ACC112 (cell line): ENCODE data around the gene TFF2.

Source experiments
- H2AFZ ChIP-seq: fragments of 200-600 bp; sonication (generic); one replicate; pipeline ENCODE4 v1.6.0; 2017; ENCODE audit warnings: antibody characterized with exemption, low read length; ENCODE audit not compliant: unreplicated experiment
- H3K27ac ChIP-seq: fragments of 200-600 bp; sonication (generic); 2 replicates; pipeline ENCODE4 v1.5.1; 2014; ENCODE audit warnings: low read depth, mild to moderate bottlenecking, antibody characterized with exemption, low read length, moderate library complexity
- H3K27me3 ChIP-seq: fragments of 200-600 bp; sonication (generic); 2 replicates; pipeline ENCODE4 v1.6.1; 2014; ENCODE audit warnings: mild to moderate bottlenecking, antibody characterized with exemption, low read length, moderate library complexity, mixed read lengths; ENCODE audit not compliant: insufficient read depth
- H3K36me3 ChIP-seq: fragments of 200-600 bp; sonication (generic); 2 replicates; pipeline ENCODE4 v1.6.1; 2016; ENCODE audit warnings: mild to moderate bottlenecking, antibody characterized with exemption, low read length, moderate library complexity, mixed read lengths; ENCODE audit not compliant: insufficient read depth
- H3K4me1 ChIP-seq: fragments of 200-600 bp; sonication (generic); one replicate; pipeline ENCODE4 v1.6.1; 2016; ENCODE audit warnings: low read length, mixed read lengths; ENCODE audit not compliant: insufficient read depth, unreplicated experiment, control insufficient read depth
- H3K4me3 ChIP-seq: fragments of 200-600 bp; sonication (generic); 2 replicates; pipeline ENCODE4 v1.5.1; 2014; ENCODE audit warnings: mild to moderate bottlenecking, low read depth, low read length
- H3K79me2 ChIP-seq: fragments of 200-600 bp; sonication (generic); one replicate; pipeline ENCODE4 v1.6.0; 2016; ENCODE audit warnings: low read length; ENCODE audit not compliant: control insufficient read depth, unreplicated experiment, insufficient read depth

The TFF2 gene

GRCh38 chr21:42337276-42337675 lies 13.5 kb downstream of the TFF2 start:
- Histone ChIP-seq H3K27me3 (peaks cover 61% of the 10 kb centered on the region), H3K36me3 (no peaks in the 10 kb centered on the region), H3K27ac (no peak overlapping the region), H2AFZ (no peak overlapping the region), H3K4me1 (no peaks in the 10 kb centered on the region), H3K79me2 (no peaks in the 10 kb centered on the region), H3K4me3 (no peak overlapping the region)

GRCh38 chr21:42336054-42336453 lies 14.7 kb downstream of the TFF2 start:
- H3K79me2 ChIP-seq, result no peaks in the 10 kb centered on the region

GRCh38 chr21:42332557-42333317 lies 18.1 kb downstream of the TFF2 start:
- no peaks in the 10 kb centered on the region for H3K4me1 ChIP-seq
- no peak overlapping the region for H3K4me3 ChIP-seq
- H3K27me3 ChIP-seq, result peaks cover 95% of the 10 kb centered on the region
- H3K36me3 ChIP-seq, result no peaks in the 10 kb centered on the region
- H2AFZ ChIP-seq, result no peak overlapping the region
- H3K79me2 ChIP-seq, result no peaks in the 10 kb centered on the region
- no peak overlapping the region for H3K27ac ChIP-seq

More at GRCh38 chr21:42336054-42336453, 14.7 kb downstream of the TFF2 start:
- Histone ChIP-seq H3K4me3 (no peak overlapping the region), H3K4me1 (no peaks in the 10 kb centered on the region), H2AFZ (no peak overlapping the region), H3K27ac (no peak overlapping the region), H3K36me3 (no peaks in the 10 kb centered on the region), H3K27me3 (peaks cover 73% of the 10 kb centered on the region)

- Histone ChIP-seq H3K27ac (no peak overlapping the region), H3K36me3 (no peaks in the 10 kb centered on the region), H3K4me1 (no peaks in the 10 kb centered on the region), H2AFZ (no peak overlapping the region), H3K27me3 (peaks cover 95% of the 10 kb centered on the region), H3K79me2 (no peaks in the 10 kb centered on the region), H3K4me3 (no peak overlapping the region)
These were observed 19.1 kb downstream of the TFF2 start for GRCh38 chr21:42331660-42332059.

GRCh38 chr21:42330380-42331371 lies 20.1 kb downstream of the TFF2 start:
- Histone ChIP-seq H3K79me2 (no peaks in the 10 kb centered on the region), H3K27ac (no peak overlapping the region), H3K4me1 (no peaks in the 10 kb centered on the region), H3K27me3 (peaks cover 92% of the 10 kb centered on the region), H3K4me3 (no peak overlapping the region), H2AFZ (no peak overlapping the region), H3K36me3 (no peaks in the 10 kb centered on the region)

- Histone ChIP-seq H3K4me3 (no peak overlapping the region), H3K27me3 (peaks cover 95% of the 10 kb centered on the region), H3K79me2 (no peaks in the 10 kb centered on the region), H2AFZ (no peak overlapping the region), H3K4me1 (no peaks in the 10 kb centered on the region), H3K36me3 (no peaks in the 10 kb centered on the region), H3K27ac (no peak overlapping the region)
These were observed 25.9 kb downstream of the TFF2 start for GRCh38 chr21:42324896-42325295.

GRCh38 chr21:42321845-42322244 lies 28.9 kb downstream of the TFF2 start:
- H3K36me3 ChIP-seq, result no peaks in the 10 kb centered on the region
- peaks cover 90% of the 10 kb centered on the region for H3K27me3 ChIP-seq
- no peak overlapping the region for H2AFZ ChIP-seq
- H3K4me1 ChIP-seq, result no peaks in the 10 kb centered on the region
- no peaks in the 10 kb centered on the region for H3K79me2 ChIP-seq
- no peak overlapping the region for H3K4me3 ChIP-seq
- no peak overlapping the region for H3K27ac ChIP-seq

- Histone ChIP-seq H3K79me2 (no peaks in the 10 kb centered on the region), H3K4me3 (no peak overlapping the region), H3K4me1 (no peaks in the 10 kb centered on the region), H2AFZ (no peak overlapping the region), H3K36me3 (no peaks in the 10 kb centered on the region), H3K27me3 (peaks cover 92% of the 10 kb centered on the region), H3K27ac (no peak overlapping the region)
These were observed 29.6 kb downstream of the TFF2 start for GRCh38 chr21:42321231-42321630.

GRCh38 chr21:42320791-42321190 lies 30.0 kb downstream of the TFF2 start:
- no peak overlapping the region for H3K27ac ChIP-seq
- H3K4me1 ChIP-seq, result no peaks in the 10 kb centered on the region

GRCh38 chr21:42319851-42320572 lies 30.8 kb downstream of the TFF2 start:
- H3K36me3 ChIP-seq, result no peaks in the 10 kb centered on the region
- H3K27ac ChIP-seq, result no peak overlapping the region
- H3K4me3 ChIP-seq, result no peak overlapping the region
- H3K79me2 ChIP-seq, result no peaks in the 10 kb centered on the region
- H2AFZ ChIP-seq, result no peak overlapping the region
- peaks cover 90% of the 10 kb centered on the region for H3K27me3 ChIP-seq
- H3K4me1 ChIP-seq, result no peaks in the 10 kb centered on the region

More at GRCh38 chr21:42320791-42321190, 30.0 kb downstream of the TFF2 start:
- H3K79me2 ChIP-seq, result no peaks in the 10 kb centered on the region
- no peak overlapping the region for H3K4me3 ChIP-seq
- H2AFZ ChIP-seq, result no peak overlapping the region
- no peaks in the 10 kb centered on the region for H3K36me3 ChIP-seq
- peaks cover 90% of the 10 kb centered on the region for H3K27me3 ChIP-seq
